ENCODE results near the gene TYW5.

TYW5 gene

DNA sequence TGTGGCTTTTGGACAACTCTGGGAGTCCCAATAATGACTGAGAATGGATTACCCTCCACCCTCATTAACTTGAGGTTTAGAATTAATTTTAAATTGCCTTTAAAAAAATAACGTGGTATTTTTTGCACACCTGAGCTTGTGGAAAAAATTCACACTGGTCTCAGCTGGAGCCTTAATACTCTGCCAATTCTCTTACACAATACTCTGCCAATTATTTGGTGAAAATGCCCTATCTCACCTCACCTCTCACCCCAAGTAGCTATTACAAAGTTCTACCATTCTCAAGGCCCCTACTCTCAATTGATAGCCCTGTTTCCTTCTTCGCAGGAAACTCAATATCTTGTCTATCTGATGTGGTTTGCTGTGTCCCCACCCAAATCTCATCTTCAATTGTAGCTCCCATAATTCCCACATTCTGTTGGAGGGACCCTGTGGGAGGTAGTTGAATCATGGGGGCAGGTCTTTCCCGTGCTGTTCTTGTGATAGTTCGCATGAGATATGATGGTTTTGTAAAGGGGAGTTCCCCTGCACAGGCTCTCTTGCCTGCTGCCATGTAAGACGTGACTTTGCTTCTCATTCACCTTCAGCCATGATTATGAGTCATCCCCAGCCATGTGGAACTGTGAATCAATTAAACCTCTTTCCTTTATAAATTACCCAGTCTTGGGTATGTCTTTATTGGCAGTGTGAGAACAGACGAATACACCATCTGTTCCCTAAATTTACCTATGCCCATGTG is 71.6 kb downstream of the TYW5 start:
- no peak for TF ChIP-seq POLR2A (IDR thresholded peaks at IDR 0.05; ENCODE audit: low read depth, low read length)
- no peak for FAIRE-seq

DNA sequence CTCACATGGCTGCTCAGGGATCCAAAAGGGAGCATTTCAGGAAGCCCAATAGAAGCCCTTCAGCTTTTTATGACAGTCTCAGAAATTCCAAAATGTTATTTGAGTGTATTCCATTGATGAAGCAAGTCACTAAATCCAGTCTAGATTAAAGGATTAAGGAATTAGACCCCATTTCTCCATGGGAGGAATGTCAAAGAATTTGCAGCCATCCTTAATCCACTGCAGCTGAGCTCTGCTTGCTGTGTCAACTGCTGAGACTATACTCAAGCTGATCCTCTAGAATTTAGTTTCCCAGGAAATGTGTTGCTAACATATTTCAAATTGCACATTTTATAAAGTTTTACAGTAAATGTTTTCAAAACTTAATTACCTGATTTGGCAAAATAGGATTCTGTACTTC is 72.6 kb downstream of the TYW5 start:
- DNase-seq (ENCODE audit: insufficient read length, low spot score) (no peak), FAIRE-seq (no peak)
- no peak for TF ChIP-seq POLR2A (IDR thresholded peaks at IDR 0.05; ENCODE audit: low read depth, low read length)

More for the DNA sequence above, 71.6 kb downstream of the TYW5 start:
- no peak for DNase-seq (ENCODE audit: insufficient read length, low spot score)
